NCI-H1105 treated with DMSO at 0.1 percent for 48 hours (cell line): Measurements from ENCODE around the gene ENOSF1.
"Not testable (repeated sequence)": the region's sequence is repeated elsewhere in the genome, so short reads cannot be mapped to it uniquely, and the experiment has no call there.

Experiments used
- DNase-seq: peaks from one replicate; lab custom pipeline; 2025; lab: John Stamatoyannopoulos, UW

ENOSF1 gene, protein sequence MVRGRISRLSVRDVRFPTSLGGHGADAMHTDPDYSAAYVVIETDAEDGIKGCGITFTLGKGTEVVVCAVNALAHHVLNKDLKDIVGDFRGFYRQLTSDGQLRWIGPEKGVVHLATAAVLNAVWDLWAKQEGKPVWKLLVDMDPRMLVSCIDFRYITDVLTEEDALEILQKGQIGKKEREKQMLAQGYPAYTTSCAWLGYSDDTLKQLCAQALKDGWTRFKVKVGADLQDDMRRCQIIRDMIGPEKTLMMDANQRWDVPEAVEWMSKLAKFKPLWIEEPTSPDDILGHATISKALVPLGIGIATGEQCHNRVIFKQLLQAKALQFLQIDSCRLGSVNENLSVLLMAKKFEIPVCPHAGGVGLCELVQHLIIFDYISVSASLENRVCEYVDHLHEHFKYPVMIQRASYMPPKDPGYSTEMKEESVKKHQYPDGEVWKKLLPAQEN

DNA sequence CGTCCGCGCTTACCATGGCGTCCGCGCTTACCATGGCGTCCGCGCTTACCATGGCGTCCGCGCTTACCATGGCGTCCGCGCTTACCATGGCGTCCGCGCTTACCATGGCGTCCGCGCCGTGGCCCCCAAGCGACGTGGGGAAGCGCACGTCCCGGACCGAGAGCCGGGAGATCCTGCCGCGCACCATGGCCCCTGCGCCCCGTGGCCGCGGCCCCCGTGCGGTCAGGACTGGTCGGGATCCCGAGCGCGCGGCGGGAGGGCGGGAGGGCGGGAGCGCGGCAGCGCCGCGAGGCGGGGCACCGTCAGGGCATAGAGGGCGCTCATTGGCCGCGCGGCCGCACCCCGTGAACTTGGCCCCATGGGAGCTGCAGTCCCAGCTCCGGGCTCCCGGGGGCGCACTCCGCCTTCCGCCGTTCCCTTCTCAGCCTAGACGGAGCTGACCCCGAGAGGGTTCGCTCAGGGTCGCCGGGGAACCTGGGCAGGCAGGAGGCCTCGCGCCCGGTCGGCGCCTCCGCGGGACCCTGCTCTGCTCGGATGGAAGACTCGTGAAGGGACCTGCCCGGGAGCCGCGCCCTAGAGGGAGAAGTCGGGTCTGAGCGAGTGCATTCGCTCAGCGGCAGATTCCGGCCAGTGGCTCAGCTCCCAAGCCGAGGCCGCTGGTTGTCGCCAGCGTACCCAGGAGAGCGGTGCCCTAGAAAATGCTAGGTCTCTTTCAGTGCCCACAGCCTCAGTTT is at the start of gene ENOSF1:
ENOSF1 (minus strand) TSS at position 230 of the 734 bp plus-strand sequence; CDS start at position 187, 43 bp downstream.
- DNase-seq, result no peak

DNA sequence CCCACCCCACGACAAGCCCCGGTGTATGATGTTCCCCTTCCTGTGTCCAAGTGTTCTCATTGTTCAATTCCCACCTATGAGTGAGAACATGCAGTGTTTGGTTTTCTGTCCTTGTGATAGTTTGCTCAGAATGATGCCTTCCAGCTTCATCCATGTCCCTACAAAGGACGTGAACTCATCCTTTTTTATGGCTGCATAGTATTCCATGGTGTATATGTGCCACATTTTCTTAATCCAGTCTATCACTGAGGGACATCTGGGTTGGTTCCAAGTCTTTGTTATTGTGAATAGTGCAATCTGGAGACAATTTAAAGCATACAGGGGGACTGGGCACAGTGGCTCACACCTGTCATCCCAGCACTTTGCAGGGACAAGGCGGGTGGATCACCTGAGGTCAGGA is 47.4 kb upstream of the ENOSF1 start:
- DNase-seq, result not testable (repeated sequence)

DNA sequence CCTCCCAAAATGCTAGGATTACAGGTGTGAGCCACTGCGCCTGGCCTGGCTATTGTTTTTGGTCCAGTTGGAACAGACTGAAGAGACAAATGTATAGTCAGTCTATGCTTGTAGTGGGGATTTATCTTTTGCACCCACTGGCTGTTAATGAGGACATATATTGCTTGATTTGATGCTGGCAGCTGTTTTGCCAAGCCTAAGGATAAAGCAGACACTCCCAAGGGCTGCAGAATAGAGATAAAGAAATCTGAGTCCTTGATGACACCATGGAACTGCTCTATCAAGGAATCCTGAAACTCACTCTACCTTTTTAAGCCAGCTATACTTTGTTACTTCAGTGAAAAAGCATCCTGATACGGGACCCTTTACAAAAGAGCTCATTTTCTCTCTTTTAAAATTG is 43.1 kb upstream of the ENOSF1 start:
- DNase-seq, result no peak

DNA sequence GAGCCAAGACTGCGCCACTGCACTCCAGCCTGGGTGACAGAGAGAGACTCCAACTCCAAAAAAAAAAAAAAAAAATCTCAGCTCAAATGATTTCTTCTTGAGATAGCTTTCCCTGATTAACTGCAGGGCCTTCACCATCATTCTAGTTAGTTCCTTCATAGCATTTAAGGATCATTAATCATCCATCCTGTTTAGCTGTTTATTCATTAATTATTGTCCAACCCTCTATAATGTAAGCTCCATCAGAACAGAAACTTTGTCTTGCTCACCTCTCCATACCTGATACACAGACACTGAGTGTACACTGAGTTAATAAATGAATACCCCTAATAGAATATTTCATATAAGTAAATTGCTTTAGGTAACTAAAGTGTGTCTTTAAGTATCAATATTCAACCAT is 42.2 kb upstream of the ENOSF1 start:
- no peak for DNase-seq

DNA sequence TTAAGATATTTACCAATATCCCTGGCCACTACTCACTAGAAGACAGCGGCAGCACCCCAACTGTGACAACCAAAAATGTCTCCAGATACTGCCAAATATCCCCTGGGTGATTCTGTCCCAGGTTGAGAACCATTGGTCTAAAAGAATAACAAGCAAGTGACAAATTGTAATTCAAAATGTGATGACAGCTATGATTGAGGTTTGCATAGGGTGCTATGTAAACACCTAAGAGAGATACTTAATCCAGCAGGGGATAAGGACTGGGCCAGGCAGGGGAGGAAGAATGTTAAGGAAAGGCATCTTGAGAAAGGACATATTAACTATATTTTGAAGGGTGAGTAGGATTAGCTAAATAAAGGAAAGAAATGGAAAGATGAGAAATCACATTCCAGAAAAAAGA is 38.0 kb upstream of the ENOSF1 start:
- no peak for DNase-seq

DNA sequence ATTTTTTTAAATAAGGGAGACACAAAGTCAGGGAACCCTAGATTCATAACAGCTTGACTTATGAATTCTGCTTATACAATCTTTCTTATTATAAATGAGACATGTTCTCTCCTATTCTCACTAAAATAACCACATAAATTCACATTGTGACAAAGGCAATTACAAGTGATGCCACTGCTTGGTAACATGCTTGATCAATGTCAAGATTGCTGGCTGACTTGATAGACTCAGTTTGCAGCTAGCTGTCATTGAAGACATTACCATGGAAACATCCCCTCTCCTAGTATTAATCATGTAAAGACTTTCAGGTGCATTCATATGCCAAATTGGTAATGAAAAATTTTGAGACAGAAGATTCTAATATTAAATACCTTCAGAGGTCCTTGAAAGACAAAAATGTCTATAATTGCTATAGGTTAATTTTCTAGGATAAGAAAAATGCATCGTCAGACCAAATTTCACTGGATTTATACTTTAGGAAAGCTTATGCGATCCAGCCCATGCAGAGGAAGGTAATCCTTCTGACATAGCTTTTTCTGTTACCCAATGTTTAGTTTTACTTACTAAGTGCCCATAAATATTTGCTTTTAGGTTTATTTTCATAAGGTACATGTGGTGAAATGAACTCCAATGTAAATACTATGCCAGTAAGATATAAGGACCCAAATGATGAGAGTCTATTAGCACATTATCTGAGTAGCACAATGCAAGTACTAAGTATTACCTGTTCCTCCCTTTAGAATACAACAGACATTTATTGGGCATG is 32.6 kb upstream of the ENOSF1 start:
- DNase-seq, result no peak

DNA sequence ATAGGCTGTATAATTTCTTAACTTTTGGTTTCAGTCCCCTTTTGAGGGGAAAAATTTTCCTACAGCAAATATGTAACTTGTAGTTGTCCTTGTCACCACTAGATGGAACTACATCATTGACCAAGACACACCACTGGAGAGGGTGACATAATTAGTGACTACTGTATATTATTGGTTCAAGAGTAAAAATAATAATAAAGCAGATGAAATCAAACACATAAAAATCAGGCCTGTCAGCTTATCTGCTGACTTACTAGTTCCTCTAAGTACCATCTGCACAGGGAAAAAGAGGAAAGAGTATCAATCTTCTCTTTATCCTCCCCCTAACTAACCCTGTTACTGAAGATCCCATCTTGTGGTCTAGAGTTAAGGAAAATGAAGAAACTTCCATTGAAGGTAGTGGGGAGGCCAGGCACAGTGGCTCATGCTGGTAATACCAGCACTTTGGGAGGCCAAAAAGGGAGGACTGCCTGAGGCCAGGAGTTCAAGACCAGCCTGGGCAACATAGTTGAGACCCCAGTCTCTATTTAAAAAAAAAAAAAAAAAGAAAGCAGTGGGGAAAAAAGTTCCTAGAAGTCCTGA is 29.6 kb upstream of the ENOSF1 start:
- DNase-seq, result peak; percentile 13

DNA sequence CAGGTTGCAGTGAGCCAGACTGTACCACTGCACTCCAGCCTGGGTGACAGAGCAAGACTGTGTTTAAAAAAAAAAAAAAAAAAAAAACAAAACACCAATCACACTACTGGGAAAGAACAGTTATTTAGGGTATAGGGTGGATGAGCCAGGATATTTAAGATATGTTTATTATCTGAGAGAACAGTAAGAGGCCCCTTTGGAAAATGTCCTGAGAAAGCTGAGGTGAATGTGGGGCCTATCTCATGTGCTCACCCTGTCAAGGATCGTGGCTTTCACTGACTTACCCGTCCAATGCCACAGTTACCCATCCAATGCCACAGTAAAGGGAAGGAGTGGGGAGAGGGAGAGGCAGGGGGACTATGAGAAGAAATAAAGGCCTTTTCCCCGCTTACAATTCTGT is 19.9 kb upstream of the ENOSF1 start:
- no peak for DNase-seq

DNA sequence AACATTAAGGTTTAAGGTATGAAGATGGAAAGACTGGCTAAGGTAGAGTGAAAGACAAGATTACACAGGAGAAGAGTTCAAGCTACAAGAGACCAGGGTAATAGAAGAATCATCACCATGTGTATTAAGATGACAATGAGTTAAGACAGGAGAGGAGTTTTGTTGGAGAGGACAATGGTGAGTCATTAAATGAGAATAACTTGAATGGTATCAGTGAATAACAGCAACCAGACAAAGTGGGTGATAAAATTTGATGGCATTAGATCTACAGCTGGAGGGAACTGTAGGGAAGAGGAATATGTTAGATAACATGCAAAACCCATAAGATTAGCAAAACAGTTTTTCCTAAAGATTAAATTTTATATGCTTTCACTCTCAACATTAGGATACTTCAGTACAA is 18.8 kb upstream of the ENOSF1 start:
- DNase-seq, result no peak

DNA sequence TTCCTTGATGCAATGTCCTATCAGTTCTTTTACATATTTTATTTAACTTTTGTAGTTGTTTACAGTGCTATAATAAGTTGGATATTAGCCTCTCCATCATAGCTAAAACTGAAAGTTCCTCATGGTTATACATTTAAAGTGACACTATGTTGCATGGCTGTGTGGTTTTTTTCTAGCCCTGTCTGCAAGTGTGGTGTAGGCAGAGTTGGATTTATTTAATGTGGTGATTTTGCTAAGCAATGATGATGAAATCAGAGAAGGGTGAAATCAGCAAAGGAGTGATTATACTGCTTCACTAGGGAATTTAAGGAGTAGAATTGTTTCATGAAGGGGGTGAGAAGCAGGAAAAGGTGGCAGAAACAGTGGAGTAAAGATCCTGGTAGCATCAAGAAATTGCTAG is 18.3 kb upstream of the ENOSF1 start:
- no peak for DNase-seq

DNA sequence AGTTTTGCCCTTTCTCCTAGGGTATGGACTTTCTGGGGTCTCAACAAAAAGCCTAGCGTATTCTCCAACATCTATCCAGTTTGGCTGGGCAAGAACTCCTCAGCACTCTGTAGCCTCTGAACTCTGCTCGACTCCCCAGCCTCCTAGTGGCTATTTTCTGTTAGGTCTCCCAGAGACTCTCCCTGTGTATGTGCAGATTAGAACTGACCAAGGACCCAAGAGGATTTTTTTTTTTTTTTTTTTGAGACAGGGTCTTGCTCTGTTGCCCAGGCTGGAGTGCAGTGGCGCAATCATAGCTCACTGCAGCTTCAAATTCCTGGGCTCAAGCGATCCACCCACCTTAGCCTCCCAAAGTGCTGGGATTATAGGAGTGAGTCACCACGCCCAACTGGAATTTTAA is 17.7 kb upstream of the ENOSF1 start:
- DNase-seq, result not testable (repeated sequence)

DNA sequence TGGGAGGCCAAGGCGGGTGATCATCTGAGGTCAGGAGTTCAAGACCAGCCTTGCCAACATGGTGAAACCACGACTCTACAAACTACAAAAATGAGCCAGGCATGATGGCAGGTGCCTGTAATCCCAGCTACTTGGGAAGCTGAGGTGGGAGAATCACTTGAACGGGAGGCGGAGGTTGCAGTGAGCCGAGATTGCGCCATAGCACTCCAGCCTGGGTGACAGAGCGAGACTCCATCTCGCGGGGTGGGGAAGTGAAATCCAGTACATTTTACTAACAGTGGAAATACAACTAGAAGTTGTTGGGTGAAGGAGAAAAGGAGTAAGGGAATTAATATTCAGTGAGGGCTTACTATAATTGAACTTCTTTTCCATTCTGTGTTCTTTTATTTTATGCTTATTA is 13.2 kb upstream of the ENOSF1 start:
- no peak for DNase-seq

DNA sequence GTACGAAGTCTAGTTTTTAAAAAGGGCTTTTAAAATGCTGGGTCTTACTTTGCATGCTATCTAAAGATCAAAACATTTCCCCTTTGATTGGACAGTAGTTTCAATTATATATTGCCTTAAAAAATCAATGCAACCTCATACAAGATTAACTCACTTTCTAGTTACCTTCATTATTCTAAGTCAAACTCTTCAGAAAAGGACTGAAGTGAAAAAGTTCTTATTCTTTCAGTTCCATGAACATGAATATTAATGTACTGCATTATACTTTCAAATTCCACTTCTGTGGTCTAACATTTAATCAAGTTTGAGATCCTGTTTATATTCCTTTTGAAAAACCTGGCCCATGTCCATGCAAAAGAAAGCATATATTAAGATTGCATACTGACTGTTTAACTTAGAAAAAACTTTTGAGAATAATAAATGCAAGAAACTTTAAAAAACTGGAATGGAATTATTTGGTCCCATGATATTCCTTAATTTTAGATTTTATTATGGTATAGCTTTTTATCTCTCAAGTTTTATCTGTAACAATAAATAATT is 11.2 kb upstream of the ENOSF1 start:
- no peak for DNase-seq

DNA sequence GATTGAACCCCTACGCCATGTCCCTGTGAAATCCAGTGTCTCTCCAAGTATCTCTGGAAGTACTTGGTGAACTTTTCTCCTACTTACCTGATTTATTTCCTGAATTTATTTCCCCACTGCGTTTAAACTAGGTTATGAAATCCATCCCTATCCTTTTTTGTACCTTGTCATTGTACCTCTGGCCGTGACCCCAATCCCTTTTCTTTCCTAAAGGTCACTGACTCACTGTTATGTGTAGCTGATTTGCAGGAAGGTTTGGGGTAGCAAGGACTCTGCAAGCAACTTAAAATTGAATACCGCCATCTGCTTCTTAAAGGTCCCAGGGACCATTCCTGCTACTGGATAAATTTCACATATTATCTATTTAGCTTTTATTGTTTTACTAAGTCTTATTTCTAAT is 4.6 kb upstream of the ENOSF1 start:
- DNase-seq, result no peak

DNA sequence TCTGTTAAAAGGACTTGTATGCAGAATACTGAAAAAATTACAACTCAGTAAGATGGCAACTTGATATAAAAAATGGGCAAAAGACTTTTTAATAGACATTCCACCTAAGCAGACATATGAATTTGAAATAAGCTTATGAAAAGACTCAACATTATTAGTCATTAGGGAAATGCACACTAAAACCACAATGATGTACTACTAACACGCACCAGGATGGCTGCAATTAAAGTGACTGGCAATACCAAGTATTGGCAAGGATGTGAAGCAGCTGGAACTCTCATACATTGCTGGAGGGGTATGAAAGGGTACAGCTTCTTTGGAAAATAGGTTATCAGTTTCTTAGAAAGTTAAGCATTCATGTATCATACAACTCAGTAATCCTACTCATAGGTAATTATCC is 3.2 kb upstream of the ENOSF1 start:
- DNase-seq, result no peak

DNA sequence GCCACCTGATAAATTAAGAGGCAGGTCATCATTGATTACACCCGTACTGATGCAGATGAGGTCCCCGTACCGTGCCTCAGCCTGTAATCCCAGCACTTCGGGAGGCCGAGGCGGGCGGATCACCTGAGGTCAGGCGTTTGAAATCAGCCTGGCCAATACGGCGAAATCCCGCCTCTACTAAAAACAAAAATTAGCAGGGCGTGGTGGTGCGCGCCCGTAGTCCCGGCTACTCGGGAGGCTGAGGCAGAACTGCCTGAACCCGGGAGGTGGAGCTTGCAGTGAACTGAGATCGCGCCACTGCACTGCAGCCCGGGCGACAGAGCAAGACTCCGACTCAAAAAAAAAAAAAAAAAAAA is 683 bp upstream of the ENOSF1 start:
- no peak for DNase-seq

DNA sequence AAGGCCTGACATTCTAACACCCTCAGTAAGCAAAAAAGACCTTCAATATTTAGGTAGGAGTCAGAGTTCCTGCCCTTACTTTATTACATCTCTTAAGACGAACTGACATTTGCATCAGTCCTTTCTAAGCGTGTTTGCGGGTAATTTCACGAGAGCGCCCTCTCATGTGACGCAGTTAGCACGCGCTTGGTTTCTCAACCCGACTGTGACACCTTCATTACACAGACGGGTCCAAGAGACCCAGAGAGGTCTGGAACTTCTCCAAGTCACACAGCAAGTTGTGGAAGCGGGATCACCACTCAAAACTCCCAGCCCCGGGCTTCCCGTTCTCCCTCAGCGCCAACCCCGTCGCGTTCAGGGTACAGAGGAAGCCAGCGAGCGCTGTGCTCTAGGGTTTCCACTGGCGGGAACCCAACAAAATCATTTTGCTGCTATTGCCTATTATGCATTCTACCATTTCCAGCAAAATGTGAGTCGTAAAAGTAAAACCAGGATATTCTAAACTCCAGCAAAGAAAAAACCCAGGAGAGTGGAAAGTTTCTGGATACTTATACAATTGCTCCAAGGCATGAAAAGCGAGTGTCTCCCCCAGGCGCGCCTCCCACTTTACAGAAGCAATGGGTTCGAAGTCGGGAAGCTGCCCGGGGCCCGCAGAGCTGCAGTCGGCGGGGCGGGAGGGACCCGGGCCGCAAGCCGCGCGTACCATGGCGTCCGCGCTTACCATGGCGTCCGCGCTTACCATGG is 601 bp downstream of the ENOSF1 start:
- DNase-seq, result peak; percentile 32

DNA sequence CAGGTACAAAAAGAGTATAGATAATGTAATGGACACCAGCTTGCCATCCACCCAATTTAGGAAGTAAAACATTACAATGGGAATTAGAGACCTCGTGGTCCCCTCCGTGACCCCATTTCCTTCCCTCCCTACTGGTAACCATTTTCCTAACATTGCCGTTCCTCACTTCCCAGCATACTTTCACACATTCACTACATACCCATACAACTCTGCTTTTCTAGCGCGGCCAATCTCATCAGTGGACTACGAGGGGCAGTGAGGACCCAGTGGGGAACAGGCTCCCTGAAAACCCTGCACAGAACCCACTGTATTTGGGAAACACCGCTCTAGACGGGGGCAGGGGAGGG is 1.1 kb downstream of the ENOSF1 start:
- no peak for DNase-seq

DNA sequence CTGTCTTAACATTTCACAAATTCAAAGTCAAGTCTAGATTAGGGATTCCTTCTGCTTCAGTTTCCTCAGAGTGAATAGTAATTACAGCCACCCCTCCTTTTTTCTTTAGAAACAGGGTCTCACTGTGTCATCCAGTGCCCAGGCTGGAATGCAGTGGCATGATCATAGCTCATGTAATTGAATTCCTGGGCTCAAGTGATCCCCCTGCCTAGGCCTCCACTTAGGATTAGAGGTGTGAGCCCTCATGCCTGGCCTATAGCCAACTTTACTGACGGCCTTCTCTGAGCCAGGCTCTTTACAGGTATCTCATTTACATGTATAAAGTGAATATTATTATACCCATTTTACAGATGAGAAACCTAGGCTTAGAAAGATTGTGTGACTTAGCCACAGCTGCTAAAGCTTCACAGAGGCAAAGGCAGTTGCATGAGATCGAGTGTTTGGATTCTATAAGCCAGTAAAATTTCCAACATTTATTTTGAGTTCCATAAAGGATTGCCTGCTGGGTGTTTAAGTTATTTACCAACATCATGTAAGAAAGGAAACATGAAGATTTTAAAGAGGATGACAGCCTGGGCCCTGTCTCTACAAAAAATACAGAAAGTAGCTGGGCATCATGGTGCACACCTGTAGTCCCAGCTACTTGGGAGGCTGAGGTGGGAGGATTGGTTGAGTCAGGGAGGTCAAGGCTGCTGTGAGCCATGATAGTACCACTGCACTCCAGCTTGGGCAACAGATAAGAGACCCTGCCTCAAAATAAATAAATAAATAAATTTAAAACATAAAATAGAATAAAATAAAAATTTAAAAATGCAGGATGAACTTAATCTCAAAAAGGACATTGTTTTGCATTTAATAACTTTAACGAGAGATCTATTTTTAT is 1.8 kb downstream of the ENOSF1 start:
- no peak for DNase-seq

DNA sequence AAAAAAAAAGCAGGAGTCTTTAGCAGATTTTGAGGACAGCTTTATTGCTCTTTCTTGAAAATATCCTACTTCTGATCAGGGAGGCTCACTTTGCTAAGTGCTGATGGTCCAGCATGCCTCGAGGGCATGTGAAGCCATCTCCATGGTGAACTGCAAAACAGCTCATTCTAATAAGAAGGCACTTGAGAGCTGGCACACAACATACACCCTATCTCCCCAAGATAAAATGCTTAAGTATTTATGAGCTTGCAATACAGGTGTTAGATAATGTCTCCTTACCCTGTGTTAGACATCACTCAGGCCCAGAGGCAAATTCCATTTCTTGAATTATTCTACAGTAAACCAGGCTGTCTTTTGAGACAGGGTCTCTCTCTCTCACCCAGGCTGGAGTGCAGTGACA is 2.7 kb downstream of the ENOSF1 start:
- no peak for DNase-seq

DNA sequence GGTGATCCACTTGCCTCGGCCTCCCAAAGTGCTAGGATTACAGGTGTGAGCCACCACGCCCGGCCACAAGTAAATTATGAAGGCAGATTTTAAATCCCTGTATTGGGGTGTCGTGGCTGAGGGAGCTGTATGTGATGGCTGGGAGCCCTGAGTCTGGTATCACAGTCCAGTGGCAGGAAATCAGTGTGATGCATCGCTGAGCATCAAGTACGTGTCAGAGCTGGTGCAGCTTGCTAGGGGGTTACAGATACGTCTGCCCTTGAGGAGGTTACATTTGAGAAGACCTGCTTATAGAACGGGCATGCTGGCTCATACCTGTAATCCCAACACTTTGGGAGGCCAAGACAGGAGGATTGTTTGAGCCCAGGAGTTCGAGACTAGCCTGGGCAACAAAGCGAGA is 4.3 kb downstream of the ENOSF1 start:
- no peak for DNase-seq
